ENCODE measurements around the gene SESTD1.
"Not testable (repeated sequence)": the region's sequence is repeated elsewhere in the genome, so short reads cannot be mapped to it uniquely, and the experiment has no call there.

The SESTD1 gene

DNA sequence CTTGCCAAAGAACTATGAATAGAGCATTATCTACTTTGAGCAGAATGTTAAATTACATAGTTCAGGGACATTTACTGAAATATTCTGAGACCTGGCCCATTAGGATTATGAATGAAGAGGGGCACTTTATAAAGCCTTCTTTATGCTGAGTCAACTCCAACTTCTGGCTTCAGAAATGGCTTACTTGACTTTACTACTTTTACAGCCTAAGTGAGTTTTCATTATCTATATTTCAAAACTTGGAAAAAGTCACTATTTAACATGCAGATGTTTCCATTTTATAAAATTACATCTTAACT lies 37.7 kb downstream of the SESTD1 start:
- DNase-seq (ENCODE audit: low read depth) = no peak
- TF ChIP-seq, protein P1, sequence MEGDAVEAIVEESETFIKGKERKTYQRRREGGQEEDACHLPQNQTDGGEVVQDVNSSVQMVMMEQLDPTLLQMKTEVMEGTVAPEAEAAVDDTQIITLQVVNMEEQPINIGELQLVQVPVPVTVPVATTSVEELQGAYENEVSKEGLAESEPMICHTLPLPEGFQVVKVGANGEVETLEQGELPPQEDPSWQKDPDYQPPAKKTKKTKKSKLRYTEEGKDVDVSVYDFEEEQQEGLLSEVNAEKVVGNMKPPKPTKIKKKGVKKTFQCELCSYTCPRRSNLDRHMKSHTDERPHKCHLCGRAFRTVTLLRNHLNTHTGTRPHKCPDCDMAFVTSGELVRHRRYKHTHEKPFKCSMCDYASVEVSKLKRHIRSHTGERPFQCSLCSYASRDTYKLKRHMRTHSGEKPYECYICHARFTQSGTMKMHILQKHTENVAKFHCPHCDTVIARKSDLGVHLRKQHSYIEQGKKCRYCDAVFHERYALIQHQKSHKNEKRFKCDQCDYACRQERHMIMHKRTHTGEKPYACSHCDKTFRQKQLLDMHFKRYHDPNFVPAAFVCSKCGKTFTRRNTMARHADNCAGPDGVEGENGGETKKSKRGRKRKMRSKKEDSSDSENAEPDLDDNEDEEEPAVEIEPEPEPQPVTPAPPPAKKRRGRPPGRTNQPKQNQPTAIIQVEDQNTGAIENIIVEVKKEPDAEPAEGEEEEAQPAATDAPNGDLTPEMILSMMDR (conservative IDR thresholded peaks at IDR 0.05; ENCODE audit: low read length) = no peak
- no peak overlapping the region for H3K4me3 ChIP-seq (ENCODE audit: low read length)

DNA sequence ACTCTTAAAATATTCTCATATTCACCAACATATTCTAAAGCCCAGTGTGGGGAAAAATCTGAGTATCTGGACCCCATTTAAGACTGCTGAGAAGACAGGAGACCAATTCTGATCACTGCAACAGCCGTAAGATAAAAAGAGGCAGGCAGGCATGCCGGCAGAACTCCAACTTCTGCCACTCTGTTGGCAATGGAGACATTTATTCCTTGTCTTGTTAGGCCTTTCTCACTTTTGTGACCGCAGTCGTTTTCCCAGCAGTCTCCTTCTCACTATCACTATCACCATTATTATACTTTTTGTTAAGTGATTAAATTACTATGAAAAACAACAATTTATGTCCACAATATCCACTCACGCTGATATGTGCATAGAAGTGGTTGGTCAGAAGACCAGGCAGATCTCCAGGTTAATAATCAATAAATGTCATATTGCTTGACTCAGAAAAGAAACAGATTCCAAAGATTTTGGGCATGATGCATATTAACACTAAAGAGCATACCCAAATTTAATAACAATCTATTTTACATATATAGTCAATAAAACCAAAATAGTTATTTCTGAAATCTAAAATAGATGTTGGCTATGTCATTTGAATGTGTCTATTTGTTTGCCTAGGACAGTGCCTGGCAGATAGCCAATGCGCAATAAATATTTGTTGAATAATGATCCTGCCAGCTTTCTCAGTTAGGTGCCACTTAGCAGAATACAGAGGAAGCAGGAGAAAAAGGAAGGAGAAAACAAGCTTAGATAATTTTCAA lies 38.2 kb downstream of the SESTD1 start:
- no peak for DNase-seq (ENCODE audit: low read depth)
- TF ChIP-seq, protein P1 (conservative IDR thresholded peaks at IDR 0.05; ENCODE audit: low read length) = no peak

DNA sequence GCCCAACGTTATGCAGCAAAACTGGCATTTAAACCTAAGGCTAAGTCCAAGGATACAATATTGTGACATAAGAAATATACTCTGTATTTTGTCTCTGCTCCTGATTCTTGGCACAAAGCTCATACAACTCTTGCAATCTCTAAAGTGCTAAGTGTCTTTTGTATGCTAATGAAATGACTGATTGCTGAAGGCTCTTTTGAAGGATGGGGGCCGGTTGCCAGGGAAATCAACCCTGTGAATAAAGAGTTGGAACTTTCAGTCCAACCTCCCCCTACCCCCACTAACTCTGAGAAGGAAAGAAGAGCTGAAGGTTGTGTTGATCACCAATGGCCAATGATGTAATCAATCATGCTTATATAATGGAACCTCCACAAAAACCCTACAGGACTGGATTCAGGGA lies 40.3 kb downstream of the SESTD1 start:
- H3K4me3 ChIP-seq (ENCODE audit: low read length) = no peak overlapping the region
- no peak for DNase-seq (ENCODE audit: low read depth)
- TF ChIP-seq, protein P1 (conservative IDR thresholded peaks at IDR 0.05; ENCODE audit: low read length) = no peak

More for the DNA sequence above, 38.2 kb downstream of the SESTD1 start:
- H3K4me3 ChIP-seq (ENCODE audit: low read length) = no peak overlapping the region

DNA sequence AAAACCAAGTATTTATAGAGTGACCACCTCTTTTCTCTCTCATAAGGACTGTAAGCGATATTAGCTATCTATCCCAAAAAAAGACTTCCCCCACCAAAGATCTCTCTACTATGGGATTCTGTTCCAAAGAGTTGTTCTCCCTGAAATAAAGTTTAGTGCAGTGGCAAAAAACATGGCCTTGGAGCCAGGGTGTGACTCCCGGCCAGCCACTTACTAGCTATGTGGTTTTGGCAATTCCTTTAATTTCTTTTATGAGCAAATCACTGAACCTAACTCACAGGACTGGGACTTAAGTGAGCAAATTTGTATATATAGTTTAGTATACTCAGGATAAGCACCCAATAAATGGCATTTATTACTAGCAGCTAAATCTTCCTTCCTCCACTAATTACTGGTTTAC lies 42.6 kb downstream of the SESTD1 start:
- no peak overlapping the region for H3K4me3 ChIP-seq (ENCODE audit: low read length)
- DNase-seq (ENCODE audit: low read depth) = no peak
- TF ChIP-seq, protein P1 (conservative IDR thresholded peaks at IDR 0.05; ENCODE audit: low read length) = no peak

DNA sequence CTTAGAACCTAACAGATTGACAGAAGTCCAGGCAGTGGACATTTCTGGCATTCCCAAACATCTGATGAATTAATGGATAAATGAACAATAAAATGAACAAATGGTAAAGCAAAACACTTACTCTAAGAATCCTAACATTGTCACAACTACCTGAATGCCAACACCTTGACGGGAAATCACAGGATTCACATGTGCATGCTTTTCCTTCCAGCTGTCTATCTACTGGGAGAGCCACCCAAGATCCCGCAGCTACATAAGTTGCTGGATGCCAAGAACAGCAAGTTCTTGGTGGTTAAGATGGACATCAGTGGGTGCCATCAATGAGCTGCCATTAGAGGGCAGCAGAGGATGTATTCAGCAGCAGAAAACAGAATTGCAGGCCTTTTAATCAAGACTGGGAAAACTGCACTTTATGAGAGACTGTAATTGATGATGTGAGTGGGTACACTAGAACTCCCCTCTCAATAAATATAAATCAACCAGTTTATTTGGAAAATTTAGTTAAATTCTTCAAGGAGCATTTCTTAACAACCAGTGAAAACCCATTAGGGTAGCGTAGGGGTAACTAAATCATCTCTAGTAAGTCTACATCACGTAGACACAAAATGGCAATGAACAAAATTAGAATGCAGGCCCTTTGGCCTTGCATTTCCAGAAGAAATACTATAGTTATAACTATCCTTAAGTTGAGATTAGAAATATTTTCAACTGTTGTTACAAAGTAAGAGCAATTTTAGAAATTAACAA lies 45.6 kb downstream of the SESTD1 start:
- peak; percentile 86 for DNase-seq (ENCODE audit: low read depth)
- TF ChIP-seq, protein P1 (conservative IDR thresholded peaks at IDR 0.05; ENCODE audit: low read length) = peak; percentile 98
- H3K4me3 ChIP-seq (ENCODE audit: low read length) = no peak overlapping the region

DNA sequence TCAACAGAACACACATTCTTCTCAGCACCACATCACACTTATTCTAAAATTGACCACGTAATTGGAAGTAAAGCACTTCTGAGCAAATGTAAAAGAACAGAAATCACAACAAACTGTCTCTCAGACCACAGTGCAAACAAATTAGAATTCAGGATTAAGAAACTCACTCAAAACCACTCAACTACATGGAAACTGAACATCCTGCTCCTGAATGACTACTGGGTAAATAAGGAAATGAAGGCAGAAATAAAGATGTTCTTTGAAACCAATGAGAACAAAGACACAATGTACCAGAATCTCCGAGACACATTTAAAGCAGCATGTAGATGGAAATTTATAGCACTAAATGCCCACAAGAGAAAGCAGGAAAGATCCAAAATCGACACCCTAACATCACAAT lies 50.0 kb downstream of the SESTD1 start:
- H3K4me3 ChIP-seq (ENCODE audit: low read length); DNase-seq (ENCODE audit: low read depth): not testable (repeated sequence)

DNA sequence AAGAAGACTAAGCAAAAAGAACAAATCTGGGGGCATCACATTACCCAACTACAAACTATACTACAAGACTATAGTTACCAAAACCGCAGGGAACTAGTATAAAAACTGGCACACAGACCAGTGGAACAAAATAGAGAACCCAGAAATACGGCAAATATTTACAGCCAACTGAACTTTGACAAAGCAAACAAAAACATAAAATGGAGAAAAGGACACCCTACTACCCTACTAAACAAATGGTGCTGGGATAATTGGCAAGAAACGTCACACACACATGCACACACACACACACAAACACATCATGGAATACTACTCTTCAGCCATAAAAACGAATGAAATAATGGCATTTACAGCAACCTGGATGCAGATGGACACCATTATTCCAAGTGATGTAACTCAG lies 53.3 kb downstream of the SESTD1 start:
- H3K4me3 ChIP-seq (ENCODE audit: low read length) = no peak overlapping the region
- TF ChIP-seq, protein P1 (conservative IDR thresholded peaks at IDR 0.05; ENCODE audit: low read length) = no peak
- no peak for DNase-seq (ENCODE audit: low read depth)

DNA sequence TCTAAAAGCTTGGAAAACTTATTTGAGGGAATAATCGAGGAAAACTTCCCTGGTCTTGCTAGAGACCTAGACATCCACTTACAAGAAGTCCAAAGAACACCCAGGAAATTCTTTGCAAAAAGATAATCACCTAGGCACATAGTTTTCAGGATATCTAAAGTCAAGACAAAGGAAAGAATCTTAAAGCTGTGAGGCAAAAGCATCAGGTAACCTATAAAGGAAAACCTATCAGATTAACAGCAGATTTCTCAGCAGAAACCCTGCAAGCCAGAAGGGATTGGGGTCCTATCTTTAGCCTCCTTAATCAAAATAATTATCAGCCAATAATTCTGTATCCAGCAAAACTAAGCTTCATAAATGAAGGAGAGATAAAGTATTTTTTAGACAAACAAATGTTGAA lies 56.4 kb downstream of the SESTD1 start:
- H3K4me3 ChIP-seq (ENCODE audit: low read length); DNase-seq (ENCODE audit: low read depth): not testable (repeated sequence)

Data from AG10803 (cell line).